GM12878 (cell line): ENCODE measurements around the gene PSENEN. TPM values are rescaled to one million over a fixed set of nuclear protein-coding genes. Genes with fewer than 3 reads are reported as not detected.

Source experiments
- ATAC-seq: fragments of 200-7000 bp; cut with Tn5 transposase; 3 replicates; pipeline ENCODE4 v1.9.1; 2020; ENCODE audit warnings: mild to moderate bottlenecking, moderate library complexity
- BruUV-seq: library from RNA; stranded (reverse); fragments of 400-500 nt; replicated peaks from 2 replicates; lab custom pipeline; 2021; lab: Mats Ljungman, UMichigan
- CTCF ChIA-PET: fragments of 300-600 bp; sonication (Branson Sonifier 250); formaldehyde crosslinking; extraction: SDS; loops from one replicate; lab custom pipeline; 2021; ENCODE audit warnings: inconsistent platforms; lab: Yijun Ruan, JAX
- POLR2A ChIA-PET: fragments of 350-600 bp; formaldehyde crosslinking; extraction: SDS; loops from one replicate; lab custom pipeline; 2021; ENCODE audit warnings: inconsistent platforms; lab: Charles Lee
- RAD21 ChIA-PET: fragments of 300-600 bp; sonication (Branson Sonifier 250); formaldehyde crosslinking; loops from one replicate; lab custom pipeline; 2023; ENCODE audit warnings: antibody characterized with exemption; ENCODE audit not compliant: unreplicated experiment; lab: Charles Lee
- SMC1A ChIA-PET: fragments of 300-600 bp; sonication (Branson Sonifier 250); formaldehyde crosslinking; loops from one replicate; lab custom pipeline; 2023; ENCODE audit not compliant: unreplicated experiment, uncharacterized antibody; lab: Charles Lee
- DNase-seq: peaks from one replicate; pipeline ENCODE4 v3.0.0-alpha.2; 2011; ENCODE audit warnings: low read depth, low spot score
- FAIRE-seq: peaks from 3 replicates; lab custom pipeline; 2011; peaks lifted over from hg19 to GRCh38; lab: Jason Lieb, UNC
- H2AFZ ChIP-seq: 2 replicates; pipeline ENCODE4 v1.6.0; 2011; ENCODE audit warnings: low read depth, low read length, control low read depth; ENCODE audit not compliant: control insufficient read depth
- H3K27ac ChIP-seq: 2 replicates; pipeline ENCODE4 v1.5.1; 2011; ENCODE audit warnings: control low read depth; ENCODE audit not compliant: control insufficient read depth, insufficient read depth
- H3K27me3 ChIP-seq, 2 experiments: replicated peaks in 1 of 2; 2 replicates each; pipeline versions ENCODE4 v1.6.0 to v1.6.1; 2011; ENCODE audit warnings: low read length in 1 of 2; ENCODE audit not compliant: control insufficient read depth in 2 of 2, insufficient read depth in 2 of 2
- H3K36me3 ChIP-seq, 2 experiments: 2 replicates each; pipeline ENCODE4 v1.5.1; 2011; ENCODE audit warnings: low read length in 1 of 2; ENCODE audit not compliant: control insufficient read depth in 2 of 2, insufficient read depth in 2 of 2
- H3K4me1 ChIP-seq: 2 replicates; pipeline ENCODE4 v1.6.1; 2011; ENCODE audit warnings: mild to moderate bottlenecking, low read length, moderate library complexity, mixed read lengths; ENCODE audit not compliant: control insufficient read depth, insufficient read depth
- H3K4me2 ChIP-seq: 2 replicates; pipeline ENCODE4 v1.6.0; 2011; ENCODE audit warnings: control low read depth; ENCODE audit not compliant: control insufficient read depth, insufficient read depth
- H3K4me3 ChIP-seq: fragments of 200-600 bp; sonication (generic); 2 replicates; pipeline ENCODE4 v1.5.1; 2016
- H3K79me2 ChIP-seq: 2 replicates; pipeline ENCODE4 v1.6.0; 2011; ENCODE audit warnings: low read length; ENCODE audit not compliant: control insufficient read depth, insufficient read depth
- H3K9ac ChIP-seq: 2 replicates; pipeline ENCODE4 v1.8.0; 2011; ENCODE audit warnings: low read length, control low read depth, mixed read lengths; ENCODE audit not compliant: control insufficient read depth, insufficient read depth
- H3K9me3 ChIP-seq: replicated peaks from 3 replicates; pipeline ENCODE4 v1.5.1; 2011; ENCODE audit warnings: mild to moderate bottlenecking, low read length; ENCODE audit not compliant: control insufficient read depth, insufficient read depth
- H4K20me1 ChIP-seq: 2 replicates; pipeline ENCODE4 v1.6.0; 2011; ENCODE audit not compliant: control insufficient read depth, insufficient read depth
- ATF3 ChIP-seq: IDR thresholded peaks from 2 replicates; pipeline ENCODE4 v1.6.1; 2011; ENCODE audit warnings: low read depth, mild to moderate bottlenecking, low read length, moderate library complexity, borderline replicate concordance; ENCODE audit errors: extremely low read depth
- BCL11A ChIP-seq: IDR thresholded peaks from 2 replicates; pipeline ENCODE4 v1.6.1; 2011; ENCODE audit warnings: low read depth, low read length
- ELK1 ChIP-seq: IDR thresholded peaks from 2 replicates; pipeline ENCODE4 v1.6.1; 2012; ENCODE audit warnings: low read depth, low read length, improper control_type of control experiment
- EP300 ChIP-seq, 2 experiments: fragments of 150-350 bp in 1 of 2; IDR thresholded peaks; 2 replicates each; pipeline ENCODE4 v1.6.1; 2011 to 2012; ENCODE audit warnings: low read depth in 2 of 2, low read length in 2 of 2, borderline replicate concordance in 1 of 2, improper control_type of control experiment in 1 of 2, inconsistent platforms in 1 of 2; ENCODE audit not compliant: control insufficient read depth in 1 of 2
- EZH2 ChIP-seq: IDR thresholded peaks from 2 replicates; pipeline ENCODE4 v1.6.1; 2012; ENCODE audit warnings: low read depth, mild to moderate bottlenecking, control low read depth, inconsistent platforms, low read length, borderline replicate concordance; ENCODE audit not compliant: control insufficient read depth
- IKZF2 ChIP-seq, 2 experiments: fragments of 450-650 bp; IDR thresholded peaks; 2 replicates each; pipeline ENCODE4 v1.6.1; 2017; ENCODE audit warnings: mild to moderate bottlenecking in 2 of 2, moderate library complexity in 2 of 2
- IRF5 ChIP-seq: fragments of 450-650 bp; IDR thresholded peaks from 2 replicates; pipeline ENCODE4 v1.6.1; 2017; ENCODE audit warnings: borderline replicate concordance
- POU2F2 ChIP-seq: IDR thresholded peaks from 3 replicates; pipeline ENCODE4 v1.6.1; 2011; ENCODE audit warnings: low read depth, mild to moderate bottlenecking, low read length, borderline replicate concordance
- RAD21 ChIP-seq: IDR thresholded peaks from 2 replicates; pipeline ENCODE4 v1.6.1; 2011; ENCODE audit warnings: mild to moderate bottlenecking, low read depth, low read length, moderate library complexity; ENCODE audit not compliant: insufficient read depth
- RB1 ChIP-seq: fragments of 450-650 bp; formaldehyde crosslinking; IDR thresholded peaks from 2 replicates; pipeline ENCODE4 v1.6.1; 2017; ENCODE audit warnings: mild to moderate bottlenecking, borderline replicate concordance
- RBBP5 ChIP-seq: fragments of 200-600 bp; sonication (generic); conservative IDR thresholded peaks from 2 replicates; pipeline ENCODE4 v1.6.1; 2016
- TCF12 ChIP-seq: IDR thresholded peaks from 2 replicates; pipeline ENCODE4 v1.6.1; 2011; ENCODE audit warnings: low read depth, mild to moderate bottlenecking, low read length
- TCF3 ChIP-seq: IDR thresholded peaks from 2 replicates; pipeline ENCODE4 v1.6.1; 2012; ENCODE audit warnings: low read depth, mild to moderate bottlenecking, low read length, borderline replicate concordance; ENCODE audit not compliant: insufficient read depth
- USF2 ChIP-seq: IDR thresholded peaks from 2 replicates; pipeline ENCODE4 v1.6.1; 2011; ENCODE audit warnings: low read depth, low read length, improper control_type of control experiment, borderline replicate concordance
- ZNF687 ChIP-seq: fragments of 450-650 bp; IDR thresholded peaks from 2 replicates; pipeline ENCODE4 v1.6.1; 2017; ENCODE audit warnings: mild to moderate bottlenecking, moderate library complexity
- WGBS: methylation state at CpG from one replicate; pipeline ENCODE4 v1.1.6; 2016; ENCODE audit warnings: low lambda C conversion rate; ENCODE audit not compliant: insufficient replicate concordance, insufficient coverage; ENCODE audit errors: missing lambda C conversion rate; 5-methylcytosine and 5-hydroxymethylcytosine counted together
- in situ Hi-C: fragments of 300-500 bp; cut with MboI; formaldehyde crosslinking; loops from 9 replicates; pipeline ENCODE4 v1.14.3; 2018; ENCODE audit warnings: mixed read lengths
- intact Hi-C: fragments of 100-400 bp; cut with micrococcal nuclease; formaldehyde crosslinking; loops from one replicate; pipeline ENCODE4 v1.14.2; 2022; ENCODE audit not compliant: unreplicated experiment
- polyA plus RNA-seq, 11 experiments: library from polyadenylated mRNA; depleted of rRNA in 4 of 11; unstranded in 6 of 11; stranded (reverse) in 5 of 11; fragments of >200 nt; fragmentation: Nextera tagmentation in 4 of 11; fragmentation: Illumina TruSeq in 1 of 11; extraction: Ambion mirVana in 4 of 11; extraction: Trizol in 1 of 11; gene quantifications; 1 replicate in 1 of 11; 2 replicates in 10 of 11; pipeline versions ENCODE4 v1.2.1 to v1.2.3, GENCODE V29; 2011 to 2016; ENCODE audit warnings: inconsistent platforms in 2 of 11, missing spikeins in 2 of 11, low read depth in 1 of 11
- total RNA-seq, 4 experiments: library from RNA; depleted of rRNA in 3 of 4; stranded (reverse); fragments of >200 nt in 3 of 4; fragmentation: Illumina TruSeq in 1 of 4; extraction: Trizol in 1 of 4; gene quantifications; 2 replicates each; pipeline versions ENCODE4 v1.2.1 to v1.2.3, GENCODE V29; 2013 to 2021

The PSENEN gene
- total and polyA plus RNA-seq, 10 of the 15 experiments (the other 5 are each of a cell fraction or from before 2014, with no cell fraction given): 14.4 to 178 (median 43.5) TPM

- ChIA-PET CTCF (no interaction called here), POLR2A (no interaction called here), RAD21 (no interaction called here), SMC1A (no interaction called here)
- Histone ChIP-seq H3K9ac (no peak overlapping the region), H2AFZ (no peak overlapping the region), H3K4me1 (peaks cover 15% of the 10 kb centered on the region), H3K27me3 (no peaks in the 10 kb centered on the region), H3K9me3 (no peaks in the 10 kb centered on the region), H3K4me2 (no peak overlapping the region), H3K79me2 (peaks cover 11% of the 10 kb centered on the region), H4K20me1 (no peaks in the 10 kb centered on the region), H3K36me3 (peaks cover 0 to 2% of the 10 kb centered on the region in 2 experiments; a peak in 2 of 4 replicates), H3K27ac (no peak overlapping the region), H3K4me3 (no peak overlapping the region)
- FAIRE-seq (no peak), ATAC-seq (no peak), DNase-seq (no peak)
- TF ChIP-seq IKZF2 (IDR thresholded peaks at IDR 0.05): no peak
- no peak for TF ChIP-seq TCF3
- no peak for TF ChIP-seq RBBP5
- no peak for TF ChIP-seq ELK1
- TF ChIP-seq EP300 (IDR thresholded peaks at IDR 0.05; ENCODE audit: borderline replicate concordance in 1 of 2, control insufficient read depth in 1 of 2, low read depth in 2 of 2, low read length in 2 of 2): no peak
- TF ChIP-seq ZNF687: no peak
- no peak for TF ChIP-seq IRF5
- TF ChIP-seq ATF3: no peak
- no peak for TF ChIP-seq EZH2
- no peak for TF ChIP-seq RAD21
- no peak for TF ChIP-seq USF2
- no peak for TF ChIP-seq POU2F2
- no peak for TF ChIP-seq TCF12
- no peak for TF ChIP-seq RB1
- no peak for TF ChIP-seq BCL11A
- BruUV-seq: no TSS peak
- 79% methylated on average over 12 of the region's 13 CpGs for WGBS
- intact Hi-C loops (no loop called here), in situ Hi-C loops (no loop called here)
Measured at GRCh38 chr19:35754370-35755130, 9.1 kb downstream of the PSENEN start.
